Neutrophil (primary cell): ENCODE results near the gene EIF2B4.

Experiments
- H3K27ac ChIP-seq: fragments of 200-600 bp; sonication (generic); 2 replicates; pipeline ENCODE4 v1.5.1; 2016; ENCODE audit warnings: mild to moderate bottlenecking, moderate library complexity
- H3K27me3 ChIP-seq: fragments of 200-600 bp; sonication (generic); 2 replicates; pipeline ENCODE4 v1.6.0; 2016; ENCODE audit warnings: mild to moderate bottlenecking
- H3K36me3 ChIP-seq: fragments of 200-600 bp; sonication (generic); 2 replicates; pipeline ENCODE4 v1.5.1; 2017
- H3K4me1 ChIP-seq, 2 experiments: fragments of 200-600 bp in 1 of 2; sonication (generic) in 1 of 2; 1 replicate in 1 of 2; 2 replicates in 1 of 2; pipeline versions ENCODE4 v1.5.1 to v1.6.1; 2013 to 2016; ENCODE audit warnings: low read depth in 1 of 2, low read length in 1 of 2, mild to moderate bottlenecking in 1 of 2, moderate library complexity in 1 of 2; ENCODE audit not compliant: control insufficient read depth in 1 of 2, insufficient read depth in 1 of 2
- H3K4me3 ChIP-seq, 2 experiments: fragments of 200-600 bp in 1 of 2; sonication (generic) in 1 of 2; 1 replicate in 1 of 2; 2 replicates in 1 of 2; pipeline ENCODE4 v1.5.1; 2013 to 2016; ENCODE audit warnings: low read depth in 1 of 2, low read length in 1 of 2, mild to moderate bottlenecking in 1 of 2, moderate library complexity in 1 of 2
- H3K9me3 ChIP-seq: fragments of 200-600 bp; sonication (generic); 2 replicates; pipeline ENCODE4 v1.5.1; 2016
- TF ChIP-seq, protein P1 (sequence below): fragments of 200-600 bp; sonication (generic); IDR thresholded peaks from 2 replicates; pipeline ENCODE4 v1.5.1; 2016; ENCODE audit warnings: antibody characterized with exemption

The EIF2B4 gene

DNA sequence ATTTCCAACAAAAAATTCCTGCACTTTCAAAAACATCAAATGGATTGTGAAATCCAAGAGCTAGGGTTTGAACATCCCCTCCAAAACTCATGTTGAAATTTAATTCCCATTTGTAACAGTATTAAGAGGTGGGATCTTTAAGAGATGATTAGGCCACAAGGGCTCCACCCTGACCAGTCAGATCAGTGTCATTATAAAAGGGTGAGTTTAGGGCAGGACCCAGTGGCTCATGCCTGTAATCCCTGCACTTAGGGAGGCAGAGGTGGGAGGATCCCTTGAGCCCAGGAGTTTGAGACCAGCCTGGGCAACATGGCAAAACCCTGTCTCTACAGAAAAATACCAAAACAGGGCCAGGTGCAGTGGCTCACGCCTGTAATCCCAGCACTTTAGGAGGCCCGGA is 22.5 kb downstream of the EIF2B4 start:
- H3K4me3 ChIP-seq = no peak overlapping the region
- no peaks in the 10 kb centered on the region for H3K4me1 ChIP-seq
- no peaks in the 10 kb centered on the region for H3K9me3 ChIP-seq
- no peaks in the 10 kb centered on the region for H3K27me3 ChIP-seq
- TF ChIP-seq, protein P1, sequence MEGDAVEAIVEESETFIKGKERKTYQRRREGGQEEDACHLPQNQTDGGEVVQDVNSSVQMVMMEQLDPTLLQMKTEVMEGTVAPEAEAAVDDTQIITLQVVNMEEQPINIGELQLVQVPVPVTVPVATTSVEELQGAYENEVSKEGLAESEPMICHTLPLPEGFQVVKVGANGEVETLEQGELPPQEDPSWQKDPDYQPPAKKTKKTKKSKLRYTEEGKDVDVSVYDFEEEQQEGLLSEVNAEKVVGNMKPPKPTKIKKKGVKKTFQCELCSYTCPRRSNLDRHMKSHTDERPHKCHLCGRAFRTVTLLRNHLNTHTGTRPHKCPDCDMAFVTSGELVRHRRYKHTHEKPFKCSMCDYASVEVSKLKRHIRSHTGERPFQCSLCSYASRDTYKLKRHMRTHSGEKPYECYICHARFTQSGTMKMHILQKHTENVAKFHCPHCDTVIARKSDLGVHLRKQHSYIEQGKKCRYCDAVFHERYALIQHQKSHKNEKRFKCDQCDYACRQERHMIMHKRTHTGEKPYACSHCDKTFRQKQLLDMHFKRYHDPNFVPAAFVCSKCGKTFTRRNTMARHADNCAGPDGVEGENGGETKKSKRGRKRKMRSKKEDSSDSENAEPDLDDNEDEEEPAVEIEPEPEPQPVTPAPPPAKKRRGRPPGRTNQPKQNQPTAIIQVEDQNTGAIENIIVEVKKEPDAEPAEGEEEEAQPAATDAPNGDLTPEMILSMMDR = no peak
- H3K27ac ChIP-seq = no peak overlapping the region
- H3K36me3 ChIP-seq = peaks cover 20% of the 10 kb centered on the region

DNA sequence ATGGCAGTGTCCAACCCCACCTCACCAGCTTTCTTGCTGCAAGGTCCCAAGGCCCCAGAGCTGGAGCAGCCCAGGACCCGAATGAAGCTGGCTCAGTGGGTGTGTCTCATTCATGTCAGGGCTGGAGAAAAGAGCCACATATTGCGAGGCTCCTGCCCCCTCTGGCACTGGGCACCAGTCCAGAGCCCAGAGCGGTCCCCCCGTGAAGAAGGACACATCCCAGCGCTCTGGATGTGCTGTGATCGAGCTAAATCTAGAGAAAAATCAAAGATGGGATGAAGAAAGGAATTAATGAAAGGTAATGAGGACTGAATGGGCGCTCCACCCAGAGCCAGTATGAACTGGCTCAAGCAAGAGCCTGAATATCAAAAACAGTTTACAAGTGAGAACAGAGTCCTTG is 34.0 kb downstream of the EIF2B4 start:
- H3K4me1 ChIP-seq = no peaks in the 10 kb centered on the region
- no peaks in the 10 kb centered on the region for H3K9me3 ChIP-seq
- TF ChIP-seq, protein P1 = no peak
- no peak overlapping the region for H3K4me3 ChIP-seq
- H3K27ac ChIP-seq = no peak overlapping the region
- H3K36me3 ChIP-seq = peaks cover 95% of the 10 kb centered on the region
- H3K27me3 ChIP-seq = no peaks in the 10 kb centered on the region

DNA sequence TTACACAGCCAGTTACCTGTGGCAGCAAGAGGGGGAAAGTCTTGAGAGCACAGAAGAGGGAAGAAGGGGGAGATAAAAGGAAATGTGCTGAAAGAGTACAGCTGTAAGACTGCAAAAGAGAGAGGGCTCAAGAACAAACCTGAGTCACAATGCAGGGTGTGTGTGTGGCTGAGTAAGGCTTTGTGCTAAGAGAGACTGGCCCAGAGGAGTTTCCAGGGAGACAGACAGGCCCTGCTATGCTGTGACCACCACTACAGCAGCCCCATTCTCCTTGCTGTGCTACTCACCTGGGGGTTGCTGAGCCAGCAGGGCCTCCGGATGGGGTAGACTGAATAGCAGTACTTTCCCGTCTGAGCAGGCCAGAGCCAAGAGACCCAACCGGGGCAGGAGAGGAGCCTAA is 34.8 kb downstream of the EIF2B4 start:
- Histone ChIP-seq H3K27ac (no peak overlapping the region), H3K4me1 (no peaks in the 10 kb centered on the region), H3K36me3 (peaks cover 93% of the 10 kb centered on the region), H3K27me3 (no peaks in the 10 kb centered on the region), H3K9me3 (no peaks in the 10 kb centered on the region), H3K4me3 (no peak overlapping the region)
- TF ChIP-seq, protein P1 = no peak

DNA sequence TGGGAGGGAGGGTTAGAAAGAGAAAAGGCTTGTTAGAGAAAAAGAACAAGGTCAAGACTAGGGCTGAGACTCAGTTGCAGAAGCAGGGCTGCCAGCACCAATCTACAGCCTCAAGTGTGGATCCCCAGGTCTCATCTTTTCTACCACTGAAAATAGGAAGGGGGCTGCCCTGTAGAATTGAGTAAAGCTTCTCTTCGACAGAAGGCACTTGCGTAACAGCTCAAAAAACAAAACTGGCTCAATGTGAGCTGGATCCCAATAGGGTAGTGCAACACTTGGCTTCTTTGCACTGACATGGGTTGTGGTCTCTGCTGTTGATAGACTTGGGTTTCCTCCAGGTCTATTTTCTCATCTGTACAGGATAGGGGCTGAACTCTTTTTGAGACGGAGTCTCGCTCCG is 45.4 kb downstream of the EIF2B4 start:
- no peaks in the 10 kb centered on the region for H3K9me3 ChIP-seq
- H3K4me3 ChIP-seq = no peak overlapping the region
- H3K36me3 ChIP-seq = peaks cover 36% of the 10 kb centered on the region
- peaks cover 16 to 19% of the 10 kb centered on the region in 2 experiments for H3K4me1 ChIP-seq
- TF ChIP-seq, protein P1 = no peak
- H3K27me3 ChIP-seq = no peaks in the 10 kb centered on the region
- H3K27ac ChIP-seq = no peak overlapping the region

DNA sequence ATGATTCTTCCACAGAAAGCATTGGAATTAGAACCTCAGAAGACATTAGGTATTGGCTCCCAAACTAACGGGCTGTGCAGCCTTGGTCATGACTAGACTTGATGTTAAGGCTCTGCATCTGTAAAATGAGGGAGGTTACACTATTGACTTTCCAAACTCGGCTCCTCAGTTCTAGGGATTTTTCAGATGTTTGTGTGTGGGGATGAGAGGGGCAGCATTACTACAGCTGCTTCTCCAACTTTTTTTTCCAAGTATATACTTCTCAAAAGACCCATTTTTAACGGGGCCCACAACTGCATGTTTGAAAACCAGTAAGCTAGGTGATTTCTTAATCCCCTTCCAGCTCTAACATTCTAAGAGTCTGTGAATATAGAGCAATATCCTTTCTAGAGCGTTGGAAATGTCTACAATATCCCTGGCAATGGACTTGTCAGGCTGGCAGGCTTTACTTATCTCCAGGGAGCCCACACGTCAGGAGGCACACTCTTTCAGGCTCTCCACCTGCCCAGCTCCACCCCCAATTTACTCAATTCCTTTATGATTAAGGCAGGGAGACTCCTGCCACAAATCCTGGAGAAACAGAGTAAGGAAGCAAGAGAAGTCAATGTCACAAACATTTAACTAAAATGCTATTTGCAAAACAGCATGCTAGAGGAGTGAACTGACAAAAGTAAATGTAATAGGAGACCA is 46.4 kb downstream of the EIF2B4 start:
- Histone ChIP-seq H3K36me3 (peaks cover 27% of the 10 kb centered on the region), H3K4me1 (peaks cover 16 to 19% of the 10 kb centered on the region in 2 experiments), H3K9me3 (no peaks in the 10 kb centered on the region), H3K4me3 (peak overlapping the region; percentile 71 to 89), H3K27ac (peak overlapping the region; percentile 89), H3K27me3 (no peaks in the 10 kb centered on the region)
- TF ChIP-seq, protein P1 = no peak
